NCI-H345 (cell line): Measurements from ENCODE around the gene SETD2.

Source experiments
- DNase-seq: peaks from one replicate; lab custom pipeline; 2025; lab: John Stamatoyannopoulos, UW

Gene SETD2

GRCh38 chr3:46998121-46998851 lies 165.6 kb downstream of the SETD2 start:
- peak; percentile 6 for DNase-seq

GRCh38 chr3:46997453-46998091 lies 166.3 kb downstream of the SETD2 start:
- DNase-seq = no peak

- DNase-seq = no peak
These were observed 167.0 kb downstream of the SETD2 start for GRCh38 chr3:46996689-46997452.

DNA sequence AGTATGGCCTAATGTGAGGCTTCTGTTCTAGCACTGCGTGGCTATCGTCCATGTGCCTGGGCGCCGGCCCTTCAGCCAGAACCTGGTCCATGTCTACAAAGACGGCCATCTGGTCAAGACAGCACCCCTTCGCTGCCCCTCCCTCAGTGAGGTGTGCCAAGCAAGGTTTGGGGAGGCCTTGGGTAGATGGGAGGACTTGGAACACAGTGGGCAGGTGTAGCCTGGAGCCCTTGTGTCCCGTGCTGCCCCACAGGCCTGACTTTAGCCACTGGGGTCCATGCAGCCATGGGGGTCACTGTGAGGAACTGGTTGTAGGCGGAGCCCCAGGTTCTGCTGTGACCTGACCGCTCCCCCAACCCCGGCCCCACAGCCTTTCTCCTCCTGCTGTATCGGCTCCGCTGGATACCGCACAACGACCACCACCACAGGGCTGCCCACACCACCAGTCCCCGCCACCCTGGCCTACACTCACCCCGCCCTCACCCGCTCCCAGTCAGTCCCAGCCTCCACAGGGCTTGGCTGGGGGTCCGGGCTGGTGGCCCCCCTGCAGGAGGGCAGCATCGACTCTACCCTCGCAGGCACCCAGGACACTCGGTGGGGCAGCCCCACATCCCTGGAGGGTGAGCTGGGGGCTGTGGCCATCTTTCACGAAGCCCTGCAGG lies 167.9 kb downstream of the SETD2 start:
- no peak for DNase-seq

- DNase-seq = no peak
These were observed 168.8 kb downstream of the SETD2 start for GRCh38 chr3:46994801-46995731.

DNA sequence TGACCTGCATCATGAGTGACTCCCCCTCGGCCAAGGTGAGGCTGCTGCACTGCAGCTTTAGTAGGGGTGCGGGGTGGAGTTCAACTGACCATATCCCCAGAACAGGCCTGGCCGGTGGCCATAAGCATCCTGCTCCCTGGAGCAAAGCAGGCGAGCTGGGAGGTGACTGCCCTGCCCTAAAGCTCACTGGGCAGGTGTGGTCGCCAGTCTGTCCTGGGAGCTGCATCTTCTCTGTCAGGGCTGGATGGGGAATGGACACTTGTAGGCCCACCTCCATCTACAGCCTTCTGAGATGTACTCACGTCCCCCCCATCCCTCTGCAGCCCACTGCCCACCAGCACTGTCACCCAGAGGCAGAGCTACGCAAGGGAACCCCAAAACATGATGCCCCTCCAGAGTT lies 169.9 kb downstream of the SETD2 start:
- DNase-seq = no peak

- DNase-seq = no peak
These were observed 170.6 kb downstream of the SETD2 start for GRCh38 chr3:46993292-46993691.

GRCh38 chr3:46992231-46992630 lies 171.7 kb downstream of the SETD2 start:
- no peak for DNase-seq

- DNase-seq = no peak
These were observed 172.3 kb downstream of the SETD2 start for GRCh38 chr3:46991406-46992165.

- no peak for DNase-seq
These were observed 173.1 kb downstream of the SETD2 start for GRCh38 chr3:46990573-46991374.

DNA sequence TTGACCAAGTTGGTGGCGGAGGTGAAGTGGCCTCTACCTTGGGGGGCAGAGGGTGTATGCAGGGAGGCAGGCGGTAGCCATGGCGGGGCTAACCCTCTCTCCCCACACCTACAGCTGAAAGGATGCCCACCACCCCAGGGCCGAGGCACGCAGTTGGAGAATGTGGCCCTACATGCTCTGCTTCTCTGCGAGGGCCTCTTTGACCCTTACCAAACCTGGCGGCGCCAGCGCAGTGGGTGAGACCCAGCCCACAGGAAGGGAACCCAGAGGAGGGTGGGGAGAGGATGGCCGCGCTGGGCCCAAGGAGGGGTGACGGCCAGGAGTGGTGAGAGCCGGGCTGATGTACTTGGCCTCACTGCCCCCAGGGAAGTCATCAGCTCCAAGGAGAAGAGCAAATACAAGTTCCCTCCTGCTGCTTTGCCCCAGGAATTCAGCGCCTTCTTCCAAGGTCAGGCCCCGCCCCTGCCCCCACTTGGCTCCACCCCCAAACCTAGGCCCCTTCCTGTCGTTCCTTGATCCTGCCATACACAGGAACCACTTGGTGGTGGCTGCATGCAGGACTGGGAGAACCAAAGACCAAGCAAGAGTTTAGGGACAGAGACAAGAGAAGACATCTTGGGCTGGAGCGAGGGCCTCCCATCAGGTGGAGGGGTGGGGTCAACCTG lies 174.6 kb downstream of the SETD2 start:
- no peak for DNase-seq

- DNase-seq = no peak
These were observed 175.3 kb downstream of the SETD2 start for GRCh38 chr3:46988616-46989015.

GRCh38 chr3:46987743-46988401 lies 176.0 kb downstream of the SETD2 start:
- DNase-seq = no peak

DNA sequence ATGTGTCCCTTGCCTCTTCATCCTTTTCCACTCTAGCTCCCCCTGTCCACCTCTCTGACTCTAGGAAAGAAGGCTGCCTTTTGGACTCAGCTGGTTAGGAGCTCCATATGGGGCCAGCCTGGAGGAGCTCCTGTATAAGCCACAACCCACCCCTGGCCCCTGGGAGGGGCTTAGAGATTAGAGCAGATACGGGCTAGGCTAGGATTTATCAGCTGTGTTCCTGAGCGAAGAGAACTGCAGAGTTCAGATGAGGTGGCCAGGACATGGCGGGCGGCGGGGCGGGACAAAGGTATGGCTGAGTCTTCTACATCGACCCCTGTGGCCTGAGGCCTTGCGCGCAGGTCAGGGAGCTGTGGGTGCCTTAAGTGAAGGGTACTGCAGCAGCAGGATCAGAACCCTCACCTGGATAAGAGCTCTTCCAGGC lies 176.6 kb downstream of the SETD2 start:
- no peak for DNase-seq

- no peak for DNase-seq
These were observed 177.1 kb downstream of the SETD2 start for GRCh38 chr3:46986782-46987310.

DNA sequence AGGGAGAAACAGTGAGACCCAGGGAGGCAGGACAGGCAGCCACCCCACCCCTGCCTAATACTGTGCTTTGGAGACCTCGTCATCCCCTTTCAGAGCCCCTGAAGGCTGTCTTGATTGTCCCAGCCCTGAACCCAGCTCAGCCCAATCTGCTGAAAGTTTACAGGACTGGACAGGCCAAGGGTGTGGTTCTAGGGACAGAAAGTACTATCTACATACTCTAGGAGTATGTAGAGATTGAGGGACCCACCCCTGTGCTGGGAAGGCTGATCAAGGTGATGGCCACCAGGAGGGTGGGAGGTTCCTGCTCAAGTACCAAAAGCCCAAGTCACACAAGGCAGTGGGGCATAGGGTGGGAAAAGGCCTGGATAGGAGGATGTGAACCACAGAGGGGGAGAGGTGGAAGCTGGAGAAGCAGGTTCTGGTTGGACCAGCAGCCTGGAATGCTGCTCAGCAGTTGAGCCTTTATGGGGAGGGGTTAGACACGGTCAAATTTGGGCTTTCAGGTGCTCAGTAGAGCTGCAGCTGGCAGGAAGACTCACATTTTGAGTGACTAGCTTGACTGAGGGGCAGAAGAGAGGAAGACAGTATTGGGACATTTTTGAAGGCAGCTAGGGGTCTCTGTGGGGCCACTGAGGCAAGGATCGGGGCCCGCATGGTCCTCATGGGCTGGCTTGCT lies 177.7 kb downstream of the SETD2 start:
- DNase-seq = no peak

GRCh38 chr3:46985588-46985987 lies 178.3 kb downstream of the SETD2 start:
- DNase-seq = no peak
